ENCODE measurements around the gene HEMK1.

DNA sequence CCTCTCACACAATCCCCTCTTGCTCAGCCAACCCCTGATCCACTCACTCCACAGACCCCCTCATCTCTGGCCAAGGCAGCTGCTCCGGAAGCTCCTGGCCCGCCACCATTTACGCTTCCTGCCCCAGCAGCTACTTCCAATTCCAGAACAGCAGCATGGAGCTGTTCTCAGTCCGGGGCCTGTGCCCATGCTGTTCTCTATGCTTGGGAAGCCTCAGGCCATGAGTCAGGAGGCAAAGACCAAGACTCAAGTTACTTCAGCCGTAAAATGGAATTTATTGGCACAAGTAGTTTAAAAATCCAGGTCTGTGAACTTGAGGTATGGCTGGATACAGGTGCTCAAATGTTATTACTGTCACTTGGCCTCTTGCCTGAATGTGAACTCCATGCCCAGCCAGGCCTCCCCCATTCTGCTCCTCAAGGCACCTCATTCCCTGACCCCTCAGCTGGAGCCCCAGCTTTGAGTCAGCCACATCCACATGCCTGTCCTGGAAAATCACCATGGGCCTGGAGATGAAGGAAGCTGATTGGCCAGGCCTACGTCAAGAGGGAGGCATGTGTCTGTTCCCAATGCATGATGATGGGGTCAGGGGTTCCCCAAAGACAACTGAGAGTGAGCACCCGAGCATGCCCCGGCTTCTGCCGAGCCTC lies 34.5 kb upstream of the HEMK1 start:
- TF ChIP-seq, protein P1, sequence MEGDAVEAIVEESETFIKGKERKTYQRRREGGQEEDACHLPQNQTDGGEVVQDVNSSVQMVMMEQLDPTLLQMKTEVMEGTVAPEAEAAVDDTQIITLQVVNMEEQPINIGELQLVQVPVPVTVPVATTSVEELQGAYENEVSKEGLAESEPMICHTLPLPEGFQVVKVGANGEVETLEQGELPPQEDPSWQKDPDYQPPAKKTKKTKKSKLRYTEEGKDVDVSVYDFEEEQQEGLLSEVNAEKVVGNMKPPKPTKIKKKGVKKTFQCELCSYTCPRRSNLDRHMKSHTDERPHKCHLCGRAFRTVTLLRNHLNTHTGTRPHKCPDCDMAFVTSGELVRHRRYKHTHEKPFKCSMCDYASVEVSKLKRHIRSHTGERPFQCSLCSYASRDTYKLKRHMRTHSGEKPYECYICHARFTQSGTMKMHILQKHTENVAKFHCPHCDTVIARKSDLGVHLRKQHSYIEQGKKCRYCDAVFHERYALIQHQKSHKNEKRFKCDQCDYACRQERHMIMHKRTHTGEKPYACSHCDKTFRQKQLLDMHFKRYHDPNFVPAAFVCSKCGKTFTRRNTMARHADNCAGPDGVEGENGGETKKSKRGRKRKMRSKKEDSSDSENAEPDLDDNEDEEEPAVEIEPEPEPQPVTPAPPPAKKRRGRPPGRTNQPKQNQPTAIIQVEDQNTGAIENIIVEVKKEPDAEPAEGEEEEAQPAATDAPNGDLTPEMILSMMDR (conservative IDR thresholded peaks at IDR 0.05; ENCODE audit: low read length), result no peak
- no peak for TF ChIP-seq EZH2phosphoT487 (IDR thresholded peaks at IDR 0.05; ENCODE audit: borderline replicate concordance)

Data from Loucy (cell line).